ENCODE measurements around the gene TOE1.

TOE1 gene

DNA sequence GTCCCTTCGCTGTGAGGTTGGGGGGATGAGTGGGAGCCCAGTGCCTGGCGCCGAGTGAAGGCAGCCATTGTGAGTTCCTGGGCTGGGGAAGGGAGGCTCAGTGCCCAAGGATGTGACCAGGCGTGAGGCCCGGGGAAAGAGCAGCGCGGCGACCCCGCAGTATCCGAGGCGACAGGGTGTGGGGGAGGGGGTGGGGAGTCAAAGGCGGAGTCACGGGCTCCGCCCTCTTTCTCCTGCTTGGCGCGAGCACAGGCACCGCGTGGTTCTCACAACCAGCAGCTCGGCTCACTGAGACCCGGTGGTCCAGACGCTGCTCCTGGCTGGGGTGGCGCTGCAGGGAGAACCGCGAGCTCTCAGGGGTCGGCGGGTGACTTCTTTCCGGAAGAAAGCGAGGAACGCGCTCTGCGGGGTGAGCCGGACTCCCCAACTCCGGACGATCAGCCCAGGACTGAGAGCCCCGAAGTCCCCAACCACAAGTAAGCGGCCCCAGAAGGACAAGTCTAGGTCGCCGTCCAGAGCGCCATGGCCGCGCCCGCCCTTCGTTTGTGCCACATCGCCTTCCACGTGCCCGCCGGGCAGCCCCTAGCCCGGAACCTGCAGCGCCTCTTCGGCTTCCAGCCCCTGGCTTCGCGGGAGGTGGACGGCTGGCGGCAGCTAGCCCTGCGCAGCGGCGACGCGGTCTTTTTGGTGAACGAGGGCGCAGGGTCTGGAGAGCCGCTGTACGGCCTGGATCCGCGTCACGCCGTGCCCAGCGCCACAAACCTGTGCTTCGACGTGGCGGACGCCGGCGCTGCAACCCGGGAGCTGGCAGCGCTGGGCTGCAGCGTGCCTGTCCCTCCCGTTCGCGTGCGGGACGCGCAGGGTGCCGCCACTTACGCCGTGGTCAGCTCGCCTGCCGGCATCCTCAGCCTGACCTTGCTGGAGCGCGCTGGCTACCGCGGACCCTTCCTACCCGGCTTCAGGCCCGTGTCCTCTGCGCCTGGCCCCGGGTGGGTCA lies 13.0 kb upstream of the TOE1 start, which contains the start of gene HPDL:
Gene HPDL, plus strand, starts transcription at position 269 of the 997 bp plus-strand sequence. Its CDS starts 254 bp downstream, at position 523.
- peak; percentile 86 for DNase-seq

DNA sequence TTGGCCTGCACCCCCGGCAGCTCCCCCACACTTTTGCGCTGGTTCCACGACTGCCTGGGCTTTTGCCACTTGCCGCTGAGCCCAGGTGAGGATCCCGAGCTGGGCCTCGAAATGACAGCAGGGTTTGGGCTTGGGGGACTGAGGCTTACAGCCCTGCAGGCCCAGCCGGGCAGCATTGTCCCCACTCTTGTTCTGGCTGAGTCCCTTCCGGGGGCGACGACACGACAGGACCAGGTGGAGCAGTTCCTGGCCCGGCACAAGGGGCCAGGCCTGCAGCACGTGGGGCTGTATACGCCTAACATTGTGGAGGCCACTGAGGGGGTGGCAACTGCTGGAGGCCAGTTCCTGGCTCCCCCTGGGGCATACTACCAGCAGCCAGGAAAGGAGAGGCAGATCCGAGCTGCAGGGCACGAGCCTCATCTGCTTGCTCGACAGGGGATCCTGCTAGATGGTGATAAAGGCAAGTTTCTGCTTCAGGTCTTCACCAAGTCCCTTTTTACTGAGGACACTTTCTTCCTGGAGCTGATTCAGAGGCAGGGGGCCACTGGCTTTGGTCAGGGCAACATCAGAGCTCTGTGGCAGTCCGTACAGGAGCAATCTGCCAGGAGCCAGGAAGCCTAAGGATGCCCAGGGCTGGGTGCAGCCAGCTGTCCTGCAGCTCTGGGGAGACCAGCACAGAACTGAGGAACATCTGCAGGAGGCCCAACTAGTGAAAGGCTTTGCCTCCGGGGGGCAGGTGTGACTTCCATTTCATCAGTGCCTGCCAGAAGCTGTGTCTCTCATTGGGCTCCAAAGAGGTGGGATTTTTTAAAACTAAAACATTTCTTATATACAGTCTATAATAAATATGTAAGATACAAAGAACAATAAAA lies 12.1 kb upstream of the TOE1 start:
- no peak for DNase-seq

DNA sequence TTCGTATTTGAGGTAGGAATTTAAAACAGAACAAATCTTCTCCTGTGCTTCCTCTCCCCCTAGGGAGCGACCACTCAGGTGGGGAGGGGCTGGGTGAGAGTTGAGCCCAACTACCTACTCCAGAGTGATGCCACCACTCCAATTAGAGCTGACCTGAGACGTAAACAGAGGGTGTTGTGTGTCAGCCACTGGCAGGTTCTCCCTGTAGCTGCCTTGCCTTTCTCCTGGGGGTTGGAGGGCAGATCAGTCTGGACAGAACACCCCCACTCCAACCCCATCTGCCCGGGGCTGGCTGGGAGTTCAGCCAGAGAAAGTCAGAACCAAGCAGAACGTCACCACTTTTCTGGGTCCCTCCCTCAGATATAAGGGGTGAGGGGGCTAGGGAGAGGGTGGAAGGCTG lies 11.3 kb upstream of the TOE1 start:
- no peak for DNase-seq

DNA sequence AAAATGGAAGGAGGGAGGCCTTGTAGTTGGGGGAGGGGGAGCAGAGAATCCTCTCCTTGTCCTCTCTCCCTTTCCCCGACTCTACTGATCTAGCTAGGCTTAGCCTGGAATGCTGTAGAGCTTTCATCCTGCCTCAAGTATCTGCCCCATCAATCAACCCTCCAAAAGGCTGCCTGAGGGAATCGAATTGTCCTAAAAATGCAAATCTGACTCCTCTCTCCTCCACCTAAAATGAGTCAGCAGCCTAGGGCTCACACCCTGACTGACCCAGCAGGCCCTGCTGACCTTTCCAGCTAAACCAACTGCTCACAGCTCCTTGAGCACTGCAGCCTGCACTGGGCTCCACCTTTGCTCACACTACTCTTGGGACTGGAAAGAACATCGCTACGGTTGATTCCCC lies 10.5 kb upstream of the TOE1 start:
- DNase-seq, result no peak

DNA sequence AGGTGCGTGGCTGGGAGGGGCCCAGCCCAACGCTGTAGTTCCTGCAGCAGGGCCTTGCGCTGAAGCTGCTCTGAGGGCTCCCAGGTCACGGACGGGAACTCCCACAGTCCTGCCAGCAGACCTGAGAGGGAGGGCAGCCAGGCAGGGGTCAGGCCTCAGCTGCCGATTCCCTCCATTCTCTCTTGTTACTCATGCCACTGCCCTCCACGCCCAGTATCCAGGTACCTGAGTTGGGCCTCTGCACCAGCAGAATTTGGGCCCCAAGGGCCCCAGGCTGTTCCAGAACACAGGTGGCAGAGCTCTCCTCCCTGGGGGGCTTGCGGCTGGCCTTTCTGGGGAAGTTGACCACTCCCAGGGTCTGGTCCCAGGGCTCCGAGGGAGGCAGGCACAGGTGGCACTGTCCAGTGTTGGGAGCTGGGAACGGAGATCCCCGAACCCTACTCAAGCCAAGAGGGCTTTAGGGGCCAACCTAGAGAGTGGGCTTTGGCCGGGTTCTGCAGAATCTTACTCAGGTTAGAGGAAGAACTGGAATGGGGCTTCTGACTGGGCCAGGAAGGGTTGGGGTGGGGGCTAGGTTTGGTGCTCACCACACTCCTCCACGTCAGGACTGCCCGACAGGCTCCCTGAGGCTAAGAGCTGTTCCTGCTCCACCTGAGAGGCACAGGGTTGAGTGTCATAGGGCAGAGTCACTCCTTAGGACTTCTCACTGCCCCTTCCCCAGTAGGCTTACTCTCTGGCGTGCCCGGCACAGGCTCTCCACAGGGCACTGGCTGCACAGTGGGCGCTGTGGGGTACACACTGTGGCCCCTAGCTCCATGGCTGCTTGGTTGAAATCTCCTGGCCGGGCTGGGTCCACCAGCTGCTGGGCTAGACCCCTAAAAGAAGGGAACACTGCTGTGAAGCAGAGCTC lies 8.3 kb upstream of the TOE1 start:
- DNase-seq, result no peak

DNA sequence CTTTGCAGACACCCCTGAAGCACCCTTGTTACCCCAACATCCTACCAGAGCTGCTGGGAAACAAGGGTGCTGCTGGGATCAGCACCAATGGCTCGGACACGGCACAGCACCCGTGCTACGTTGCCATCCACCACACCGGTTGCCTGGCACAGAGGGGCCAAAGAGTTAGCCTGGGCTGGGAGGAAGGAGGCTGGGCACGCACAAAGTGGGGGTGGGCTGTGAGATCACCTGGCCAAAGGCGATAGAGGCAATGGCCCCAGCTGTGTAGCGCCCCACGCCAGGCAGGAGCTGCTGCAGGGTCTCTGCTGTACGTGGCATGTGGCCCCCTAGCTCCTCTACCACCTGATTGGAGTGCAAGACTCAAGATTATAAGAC lies 7.6 kb upstream of the TOE1 start:
- no peak for DNase-seq

DNA sequence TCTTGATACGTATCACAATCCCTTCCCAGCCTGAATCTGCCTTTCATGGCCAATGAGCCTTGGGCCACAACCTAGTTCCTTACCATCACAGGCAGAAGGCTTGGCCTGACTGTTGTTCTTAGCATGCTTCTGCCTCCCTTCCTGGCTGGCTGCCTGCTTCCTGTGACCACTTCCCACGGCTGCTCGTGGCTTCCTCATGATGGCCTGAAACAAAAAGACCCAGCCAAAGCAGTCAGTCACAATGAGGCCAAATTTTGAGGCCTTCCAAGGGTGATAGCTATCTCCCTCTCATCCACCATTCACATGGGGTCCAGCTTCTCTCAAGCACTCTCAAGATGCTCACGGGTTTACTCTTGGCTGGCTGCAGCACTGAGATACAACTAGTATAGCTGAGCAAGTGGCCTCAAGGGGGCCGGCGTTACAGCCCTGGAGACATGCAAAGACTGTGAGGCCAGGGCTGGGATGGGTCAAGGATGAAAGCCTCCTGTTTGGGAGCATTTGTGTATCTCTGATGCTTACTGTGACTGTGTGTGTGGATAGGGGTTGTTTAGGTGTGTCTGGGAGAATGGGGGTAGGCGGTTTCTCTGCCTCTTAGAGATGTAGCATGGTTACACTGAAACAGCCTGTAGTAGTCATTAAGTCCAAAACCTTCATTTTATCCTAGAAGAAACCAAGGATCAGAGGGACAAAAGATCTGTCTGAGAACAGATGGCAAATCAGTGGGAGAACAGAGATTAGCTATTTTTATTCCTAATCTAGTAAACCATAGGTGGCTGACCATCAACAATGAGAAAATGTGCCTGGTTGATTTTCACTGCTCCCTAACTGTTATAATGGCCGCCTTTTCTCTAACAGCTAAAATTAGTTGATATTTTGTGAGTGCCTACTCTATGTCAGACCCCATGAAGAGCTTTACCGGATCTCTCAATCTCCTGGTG lies 5.4 kb upstream of the TOE1 start:
- no peak for DNase-seq

DNA sequence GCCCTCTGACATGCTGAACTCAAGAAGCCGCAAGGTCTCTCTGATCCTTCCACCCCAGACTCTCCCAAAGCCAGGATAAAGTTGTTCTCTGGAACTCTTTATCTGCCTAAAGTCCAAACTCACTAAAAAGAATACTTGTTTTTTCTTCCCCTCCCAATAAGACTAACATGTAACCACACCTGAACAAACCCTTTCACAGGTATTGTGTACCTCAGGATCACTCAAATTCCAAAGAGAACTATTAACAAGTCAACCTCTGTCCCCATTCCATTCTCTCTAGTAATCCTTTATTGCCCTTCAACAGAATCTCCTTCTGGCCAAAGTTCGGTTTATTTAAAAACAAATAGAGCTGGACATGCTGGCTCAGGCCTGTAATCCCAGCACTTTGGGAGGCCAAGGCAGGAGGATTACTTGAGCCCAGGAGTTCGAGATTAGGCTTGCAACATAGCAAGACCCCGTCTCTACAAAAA lies 4.1 kb upstream of the TOE1 start:
- no peak for DNase-seq

DNA sequence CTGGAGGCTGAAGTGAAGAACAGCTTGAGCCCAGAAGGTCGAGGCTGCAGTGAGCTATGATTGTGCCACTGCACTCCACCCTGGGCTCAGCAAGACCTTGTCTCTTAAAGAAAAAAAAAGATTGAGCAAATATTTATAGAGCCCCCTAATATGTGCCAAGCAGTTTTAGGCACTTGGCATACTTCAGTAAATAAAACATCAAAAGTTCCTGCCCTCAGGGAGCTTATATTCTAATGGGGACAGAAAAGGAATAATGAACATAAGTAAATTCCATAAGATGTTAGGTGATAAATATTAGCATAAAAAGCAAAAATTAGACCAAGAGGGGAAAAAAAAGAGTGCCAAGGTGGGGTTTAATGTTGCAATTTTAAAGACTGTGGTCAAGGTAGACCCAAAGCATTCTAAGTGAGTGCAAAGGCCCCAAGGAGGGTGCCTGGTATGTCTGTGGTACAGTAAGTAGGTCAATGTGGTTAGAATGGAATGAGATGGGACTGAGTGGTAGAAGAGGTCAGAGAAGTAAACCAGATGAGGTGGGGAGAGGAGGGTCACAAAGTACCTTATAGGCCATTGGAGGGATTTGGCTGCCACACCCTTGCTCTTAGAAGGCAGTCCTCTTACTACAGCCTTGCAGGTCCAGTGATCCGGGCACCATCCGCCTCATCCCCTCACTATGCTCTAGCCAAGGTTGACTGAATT lies 2.2 kb upstream of the TOE1 start:
- DNase-seq, result no peak

DNA sequence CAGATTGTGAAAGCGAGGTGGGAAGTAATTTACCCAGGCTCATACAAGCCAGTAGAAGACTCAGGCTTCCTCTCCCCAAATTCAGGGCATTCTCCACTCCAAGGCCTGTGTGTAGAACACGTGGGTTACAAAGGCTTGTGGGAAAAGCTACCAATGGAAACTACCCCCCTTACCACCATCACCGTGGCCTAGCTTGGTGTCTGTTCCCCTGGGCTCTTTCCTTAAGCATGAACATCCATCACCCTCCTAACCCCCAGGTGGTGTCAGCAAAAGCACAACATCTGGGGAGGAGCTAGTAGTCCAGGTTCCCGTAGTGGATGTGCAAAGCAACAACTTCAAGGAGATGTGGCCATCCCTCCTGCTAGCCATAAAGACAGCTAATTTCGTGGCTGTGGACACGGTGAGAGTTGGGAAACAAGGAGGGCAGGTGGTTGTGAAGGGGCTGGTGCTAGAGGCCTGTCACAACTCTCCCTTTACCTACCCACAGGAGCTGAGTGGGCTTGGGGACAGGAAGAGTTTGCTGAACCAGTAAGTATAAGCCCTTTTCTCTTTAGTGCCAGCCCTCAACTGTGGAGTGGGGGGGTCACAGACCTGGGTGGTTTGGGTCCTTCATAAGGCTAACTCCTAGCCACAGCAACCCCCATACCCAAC lies 971 bp downstream of the TOE1 start:
- DNase-seq, result peak; percentile 50

DNA sequence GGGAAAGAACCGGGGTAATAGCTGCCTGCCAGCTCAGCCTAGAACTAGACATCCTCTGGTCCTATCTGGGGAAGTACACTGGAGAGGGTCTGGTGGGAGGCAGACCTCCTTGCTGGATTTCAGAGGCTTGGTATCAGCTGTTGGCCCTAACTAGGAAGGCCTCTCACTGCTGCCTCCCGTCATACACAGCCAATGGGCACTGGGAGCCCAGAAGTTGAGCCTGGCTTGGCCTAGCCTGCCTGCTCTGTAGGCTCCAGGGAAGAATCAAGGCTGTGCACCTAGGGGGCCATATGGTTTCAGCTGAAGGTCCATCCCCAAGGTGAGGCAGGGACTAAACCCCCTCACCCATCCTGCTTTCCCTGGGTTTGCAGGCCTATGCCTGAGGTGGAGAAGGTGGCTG lies 4.5 kb downstream of the TOE1 start:
- no peak for DNase-seq

DNA sequence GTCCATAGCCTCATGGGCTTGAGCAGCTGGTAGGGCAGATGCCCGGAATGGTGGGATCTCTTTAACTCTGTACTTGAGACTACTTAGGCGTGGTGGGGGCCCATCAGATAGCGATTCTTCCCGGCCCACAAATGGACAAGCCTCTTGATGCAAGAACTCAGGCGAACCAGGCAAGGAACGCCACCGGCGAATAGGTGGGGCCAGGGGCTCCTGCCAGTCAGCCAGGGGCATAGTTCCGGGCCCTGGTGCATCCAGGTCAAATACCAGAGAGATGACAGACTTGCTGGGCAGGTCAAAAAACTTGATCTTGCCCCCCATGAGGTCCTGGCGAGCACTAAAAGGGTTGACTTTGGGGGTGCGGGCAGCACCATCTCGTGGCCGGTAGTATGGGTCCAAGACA lies 5.0 kb downstream of the TOE1 start:
- no peak for DNase-seq

DNA sequence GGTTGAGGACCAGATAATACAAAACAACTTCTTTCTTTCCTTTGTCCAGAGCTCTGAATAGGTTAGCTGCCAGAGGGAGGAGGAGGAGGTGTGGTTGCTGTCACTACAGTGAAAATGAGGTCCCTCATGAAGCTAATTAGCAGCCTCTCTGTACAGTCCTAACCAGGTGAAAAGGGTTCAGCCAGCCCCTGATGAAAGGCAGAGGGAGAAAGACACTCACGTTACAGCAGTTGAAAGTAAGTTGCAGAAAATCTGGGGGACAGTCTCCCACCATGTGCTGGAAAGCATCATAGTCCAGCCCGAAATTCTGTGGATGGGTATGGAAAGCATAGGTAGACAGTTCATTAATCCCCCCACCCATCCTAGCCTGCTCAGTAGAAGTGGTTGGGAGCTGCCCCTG lies 6.5 kb downstream of the TOE1 start:
- no peak for DNase-seq

DNA sequence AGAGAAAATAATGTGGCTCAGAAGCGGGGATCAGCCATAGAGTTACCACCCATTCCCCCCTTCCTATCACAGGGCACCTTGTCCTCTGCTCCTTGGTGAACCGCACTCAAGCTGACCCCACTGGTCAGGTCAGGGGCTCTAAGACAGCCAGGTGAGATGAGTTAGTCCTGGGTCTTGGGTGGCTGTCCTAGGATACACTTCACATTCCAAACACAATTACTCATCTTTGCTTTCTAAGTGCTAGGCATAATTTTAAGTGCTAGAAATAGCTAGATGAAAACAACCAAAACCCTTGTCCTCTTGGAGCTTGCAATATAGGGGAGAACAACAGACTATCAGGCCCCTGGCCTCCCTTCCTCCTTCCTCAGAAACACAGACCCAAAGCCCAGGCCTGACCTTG lies 8.1 kb downstream of the TOE1 start:
- no peak for DNase-seq

DNA sequence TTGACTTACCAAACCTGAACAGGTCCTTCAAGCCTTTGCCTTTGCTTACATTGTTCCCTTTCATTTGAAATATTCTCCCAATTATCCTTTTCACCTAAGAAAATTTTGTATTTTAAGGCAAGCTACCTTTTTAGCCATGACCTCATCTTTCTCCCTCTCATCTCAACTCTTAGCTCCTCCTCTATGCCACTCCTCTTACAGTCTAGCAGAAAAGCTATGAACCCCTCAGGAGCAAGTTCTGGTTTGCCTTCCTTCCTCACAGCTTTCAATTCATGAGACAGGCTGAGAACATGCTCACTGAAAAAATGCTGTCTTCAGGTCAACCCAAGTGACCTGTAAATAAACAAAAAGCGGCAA lies 8.6 kb downstream of the TOE1 start:
- no peak for DNase-seq

DNA sequence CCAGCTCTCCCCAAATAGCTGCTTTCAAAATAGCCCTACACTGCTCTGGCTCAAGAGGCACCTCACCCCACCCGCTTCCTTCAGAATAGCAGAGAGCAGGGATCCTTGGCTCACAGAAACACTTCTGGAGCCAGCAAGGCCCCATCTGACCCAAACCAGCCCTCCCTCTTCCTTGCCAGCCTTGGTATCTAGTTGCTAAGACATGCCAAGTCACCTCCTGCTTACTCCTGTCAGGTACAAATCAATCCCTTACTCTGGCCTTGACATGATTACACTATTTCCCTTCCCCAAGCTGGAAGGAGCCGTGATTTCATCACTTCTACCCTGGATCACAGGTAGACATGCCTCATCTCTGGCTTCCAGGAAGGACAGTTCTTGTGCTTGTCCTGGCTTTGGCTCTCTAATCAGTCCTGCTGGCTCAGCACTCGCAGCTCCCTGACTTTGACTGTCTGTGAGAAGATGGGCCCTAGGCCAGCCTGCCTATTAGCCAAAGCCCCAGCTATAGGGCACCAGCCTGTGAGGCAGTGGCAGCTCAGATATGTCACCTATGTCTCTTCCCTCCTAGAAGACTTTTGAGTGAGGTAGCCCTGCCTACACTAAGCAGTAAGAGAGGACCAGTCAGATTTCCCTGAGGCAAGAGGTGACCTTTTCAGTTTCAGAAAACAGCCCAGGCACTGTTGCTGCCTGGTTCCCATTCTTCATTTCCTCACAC lies 9.2 kb downstream of the TOE1 start:
- DNase-seq, result no peak

DNA sequence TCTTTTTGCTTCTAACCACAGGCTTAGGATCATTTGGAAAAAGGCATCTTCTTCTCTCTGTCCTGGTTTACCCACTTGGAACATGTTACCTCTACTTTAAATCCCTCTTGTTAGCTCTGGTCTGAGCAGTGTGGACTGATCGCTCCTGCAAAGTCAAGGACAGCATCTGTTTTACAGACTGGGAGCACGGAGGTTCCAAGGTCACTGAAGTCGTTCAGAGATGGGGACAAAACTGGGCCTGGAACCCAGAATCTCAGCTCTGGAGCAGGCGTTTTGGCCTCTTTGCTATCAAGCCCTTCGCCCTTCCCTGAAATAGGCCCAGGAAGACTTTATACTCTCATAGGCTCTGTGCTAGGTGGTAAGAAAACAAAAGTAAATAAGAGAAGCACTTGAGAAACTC lies 11.5 kb downstream of the TOE1 start:
- DNase-seq, result no peak

DNA sequence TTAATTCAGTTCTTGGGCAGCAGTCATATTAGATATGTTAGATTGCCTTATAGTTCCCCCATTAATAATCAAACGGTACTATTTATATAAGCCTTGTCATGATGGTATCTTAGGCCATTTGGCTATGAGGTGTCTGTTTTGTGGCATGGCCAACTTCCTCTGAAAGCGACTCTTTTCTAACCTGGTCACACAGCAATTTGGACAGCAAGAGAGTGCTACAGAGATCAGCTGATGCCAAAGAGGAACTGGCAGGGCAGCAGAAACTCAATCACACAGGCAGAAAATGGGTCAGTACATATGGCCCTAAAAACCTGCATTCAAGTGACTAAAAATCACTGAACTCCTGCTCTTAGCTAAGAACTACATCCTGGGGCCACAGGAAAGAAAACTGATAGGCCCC lies 13.7 kb downstream of the TOE1 start:
- no peak for DNase-seq

DNA sequence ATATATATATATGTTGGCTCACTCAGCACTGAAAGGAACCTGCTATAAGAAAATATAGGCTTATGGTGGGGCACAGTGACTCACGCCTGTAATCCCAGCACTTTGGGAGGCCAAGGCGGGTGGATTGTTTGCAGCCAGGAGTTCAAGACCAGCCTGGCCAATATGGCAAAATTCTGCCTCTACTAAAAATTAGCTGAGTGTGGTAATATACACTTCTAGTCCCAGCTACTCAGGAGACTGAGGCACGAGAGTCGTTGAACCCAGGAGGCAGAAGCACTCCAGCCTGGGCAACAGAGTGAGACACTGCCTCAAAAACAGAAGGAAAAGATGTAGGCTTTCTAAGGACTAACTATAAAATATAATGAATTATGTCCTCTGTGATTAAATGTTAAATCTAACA lies 14.9 kb downstream of the TOE1 start:
- DNase-seq, result no peak

DNA sequence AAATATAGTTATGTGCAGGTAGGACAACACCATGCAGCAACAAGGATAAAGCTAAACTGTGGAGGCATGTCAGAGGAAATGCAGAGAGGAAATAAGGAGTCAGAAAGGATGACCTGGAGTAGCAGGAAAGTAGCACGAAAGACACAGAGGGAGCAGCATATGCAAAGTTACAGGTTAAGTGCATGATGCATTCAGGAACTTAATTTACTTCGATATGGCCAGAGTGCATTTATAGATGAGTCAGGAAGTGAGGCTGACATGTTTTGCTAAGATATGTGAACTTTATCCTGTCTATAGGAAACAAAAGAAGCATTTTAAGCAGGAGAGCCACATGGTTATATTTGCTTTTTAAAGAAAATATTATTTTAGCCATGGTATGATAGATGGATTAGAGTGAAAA lies 15.7 kb downstream of the TOE1 start:
- no peak for DNase-seq
